ENCODE data around the gene HSP90B1.

Gene HSP90B1

DNA sequence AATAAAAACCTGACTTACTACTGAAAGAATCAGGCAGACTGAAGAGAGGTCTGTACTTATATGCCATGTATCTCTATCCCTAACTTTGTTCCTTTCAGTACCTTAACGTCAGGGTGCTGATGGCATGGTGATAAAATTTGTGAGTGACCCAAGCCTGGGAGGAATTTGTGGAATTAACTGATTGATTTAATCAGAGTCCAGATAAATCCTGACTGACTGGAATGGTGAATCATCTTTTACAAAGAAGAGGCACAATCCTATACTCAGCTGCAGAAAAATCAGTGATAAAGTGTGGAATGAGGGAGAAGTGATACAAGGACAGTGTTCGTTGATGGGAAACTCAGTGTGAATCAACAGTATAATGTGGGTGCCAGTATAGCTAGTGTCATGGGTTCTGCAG, 39.2 kb downstream of the HSP90B1 start:
- no peak for DNase-seq (ENCODE audit: low read depth in 2 of 2)

DNA sequence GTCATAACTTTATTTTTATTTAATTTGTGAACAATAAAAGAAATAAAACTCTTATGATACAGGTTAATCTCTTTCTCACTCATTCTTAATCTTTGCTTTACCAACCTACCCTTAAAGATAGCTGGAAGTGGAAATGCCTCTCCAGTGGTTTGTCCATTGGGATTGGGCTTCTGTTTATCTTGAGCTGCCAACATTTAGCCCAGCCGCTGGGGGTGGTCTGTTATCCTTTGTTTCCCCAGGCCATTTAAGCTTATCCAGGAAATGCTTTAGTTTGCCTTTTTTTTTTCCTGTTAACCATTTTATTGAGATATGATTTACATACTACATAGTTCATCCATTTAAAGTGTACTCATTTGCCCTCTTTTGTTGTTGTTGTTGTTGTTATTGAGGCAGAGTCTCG, 43.7 kb downstream of the HSP90B1 start:
- no peak for DNase-seq (ENCODE audit: low read depth in 2 of 2)

DNA sequence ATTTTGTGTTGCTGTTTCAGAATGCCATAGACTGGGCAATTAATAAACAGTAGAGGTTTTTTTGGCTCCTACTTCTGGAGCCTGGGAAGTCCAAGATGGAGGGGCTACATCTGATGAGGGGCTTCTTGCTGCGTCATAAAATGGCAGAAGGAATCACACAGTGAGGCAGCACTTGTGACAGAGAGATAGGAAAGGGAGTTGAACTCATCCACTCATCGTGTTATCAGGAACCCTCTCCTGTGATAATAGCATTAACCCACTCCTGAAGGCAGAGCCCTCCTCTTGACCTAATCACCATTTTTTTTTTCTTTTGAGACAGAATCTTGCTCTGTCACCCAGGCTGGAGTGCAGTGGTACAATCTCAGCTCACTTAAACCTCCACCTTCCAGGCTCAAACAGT, 45.2 kb downstream of the HSP90B1 start:
- no peak for DNase-seq (ENCODE audit: low read depth in 2 of 2)

DNA sequence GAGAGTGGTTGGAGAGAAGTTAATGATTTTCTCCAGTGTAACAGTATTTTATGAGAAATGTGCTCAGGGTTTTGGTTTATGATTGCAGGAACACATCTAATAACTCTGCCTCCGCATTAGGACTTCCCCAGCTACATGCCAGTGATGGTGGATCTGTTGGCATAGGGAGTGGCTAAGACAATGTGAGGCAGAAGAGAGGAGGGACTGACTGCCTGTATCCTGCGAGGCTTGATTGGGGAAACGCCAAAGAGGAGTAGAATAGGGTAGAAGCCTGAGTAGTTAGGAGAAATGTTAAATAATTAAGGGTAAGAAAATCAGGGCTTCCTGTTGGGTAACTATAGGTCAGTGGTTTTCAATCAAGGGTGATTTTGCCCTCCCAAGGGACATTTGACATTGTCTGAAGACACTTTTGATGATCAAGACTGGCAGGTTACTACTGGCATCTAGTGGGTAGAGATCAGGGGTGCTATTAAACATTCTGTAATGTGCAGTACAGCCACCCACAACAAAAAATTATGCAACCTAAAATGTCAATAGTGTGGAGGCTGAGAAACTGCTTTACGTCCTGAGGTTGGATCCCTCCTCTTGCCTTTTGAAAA, 48.3 kb downstream of the HSP90B1 start:
- no peak for DNase-seq (ENCODE audit: low read depth in 2 of 2)

DNA sequence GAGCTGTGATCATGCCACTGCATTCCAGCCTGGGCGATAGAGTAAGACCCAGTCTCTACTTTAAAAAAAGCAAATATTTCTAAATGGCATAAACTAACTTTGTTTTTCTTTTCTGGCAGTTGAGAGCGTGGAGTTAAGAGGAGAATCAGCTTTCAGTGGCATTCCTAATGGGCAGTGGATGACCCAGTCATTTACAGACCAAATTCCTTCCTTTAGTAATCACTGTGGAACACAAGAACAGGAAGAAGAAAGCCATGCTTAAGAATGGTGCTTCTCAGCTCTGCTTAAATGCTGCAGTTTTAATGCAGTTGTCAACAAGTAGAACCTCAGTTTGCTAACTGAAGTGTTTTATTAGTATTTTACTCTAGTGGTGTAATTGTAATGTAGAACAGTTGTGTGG, 56.6 kb downstream of the HSP90B1 start:
- no peak for DNase-seq (ENCODE audit: low read depth in 2 of 2)

DNA sequence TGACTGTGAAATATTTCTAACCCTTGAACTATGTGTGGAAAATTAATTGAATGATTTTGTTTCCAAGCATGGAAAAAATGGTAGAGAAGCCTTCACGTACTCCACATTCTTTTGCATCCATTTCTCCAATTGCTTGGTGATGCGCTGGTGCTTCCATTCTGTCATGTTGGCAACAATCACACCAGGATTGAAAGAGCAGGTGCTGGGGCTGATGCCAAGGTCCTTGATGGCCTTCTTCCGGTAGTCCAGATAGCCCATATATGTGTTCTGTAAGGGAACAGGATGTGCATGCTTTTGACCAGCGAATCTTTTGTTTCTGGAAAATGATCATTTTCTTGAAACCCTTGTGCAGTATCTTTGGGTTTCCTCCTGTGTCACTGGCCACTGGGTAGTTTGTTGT, 64.0 kb downstream of the HSP90B1 start:
- DNase-seq (ENCODE audit: low read depth in 2 of 2) = no peak

DNA sequence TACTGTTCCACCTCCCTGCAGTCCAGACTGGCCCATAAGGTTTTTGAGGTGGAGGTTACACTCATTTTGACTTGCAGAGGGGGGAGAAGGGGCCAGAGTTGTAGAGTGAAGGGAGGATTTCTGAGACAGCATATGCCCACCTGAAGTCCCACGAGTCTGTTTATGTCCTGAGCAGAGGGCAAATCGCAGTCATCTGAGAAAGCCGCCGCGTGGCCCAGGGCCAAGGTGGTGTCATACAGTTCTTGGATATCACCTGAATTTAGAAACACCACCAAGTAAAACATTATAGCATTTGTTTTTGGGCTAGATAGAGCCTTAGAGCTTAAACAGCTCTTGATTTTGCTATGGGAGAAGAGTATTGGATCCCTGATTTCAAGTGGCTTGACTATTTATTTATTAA, 66.4 kb downstream of the HSP90B1 start:
- DNase-seq (ENCODE audit: low read depth in 2 of 2) = no peak

DNA sequence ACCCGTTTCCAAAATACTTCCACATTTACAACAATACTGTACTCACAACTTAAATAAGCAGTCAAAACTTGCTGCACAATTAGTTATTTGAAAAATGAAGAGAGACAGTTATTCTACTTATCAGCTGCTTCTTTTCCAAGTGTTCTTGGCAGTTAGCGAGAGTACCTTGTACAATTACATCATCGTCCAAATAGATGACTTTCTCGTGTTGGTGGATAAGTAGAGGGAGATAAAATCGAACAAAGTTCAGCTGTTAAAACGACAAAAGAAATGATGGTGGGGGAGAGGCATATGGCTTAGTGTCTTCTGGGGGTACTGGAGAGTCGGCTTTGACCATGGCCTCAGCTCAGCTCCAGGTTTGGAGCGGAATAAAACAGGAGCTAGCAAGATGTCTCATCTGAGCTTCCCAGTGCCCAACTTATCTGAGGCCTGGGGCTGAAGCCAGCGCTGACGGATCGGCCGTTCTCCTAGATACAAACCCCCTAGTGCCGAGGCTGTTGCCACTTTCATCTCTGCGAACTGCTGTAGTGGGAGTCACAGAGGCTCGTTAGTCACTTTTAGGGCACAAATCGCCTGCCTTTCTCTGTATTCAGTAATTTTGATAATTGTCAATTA, 67.2 kb downstream of the HSP90B1 start:
- DNase-seq (ENCODE audit: low read depth in 2 of 2) = no peak
